Gastroesophageal sphincter (tissue), 4 donors: ENCODE data around the gene HVCN1. TPM values are rescaled to one million over a fixed set of nuclear protein-coding genes. Genes with fewer than 3 reads are reported as not detected.
A peak's percentile ranks its signal among the peaks of the same experiment; 100 is the strongest.

ENCODE experiments used
- ATAC-seq: fragments of 150-250 bp; one replicate; pipeline ENCODE4 v1.9.1; 2016; ENCODE audit warnings: mild to moderate bottlenecking, moderate library complexity
- H3K27ac ChIP-seq, 4 donors: fragments of 200-600 bp; sonication (generic) in 3 of 4; 1 replicate in 3 of 4; 2 replicates in 1 of 4; pipeline ENCODE4 v1.5.1; 2016 to 2019
- H3K27me3 ChIP-seq: fragments of 200-600 bp; sonication (generic); one replicate; pipeline ENCODE4 v1.5.1; 2019
- H3K36me3 ChIP-seq, 2 donors: fragments of 200-600 bp; sonication (generic); one replicate each; pipeline ENCODE4 v1.5.1; 2019; ENCODE audit warnings: control low read depth in 1 of 2
- H3K4me1 ChIP-seq, 3 donors: fragments of 200-600 bp; sonication (generic); 1 replicate in 2 of 3; 2 replicates in 1 of 3; pipeline ENCODE4 v1.5.1; 2016 to 2019; ENCODE audit warnings: control low read depth in 2 of 3
- H3K4me3 ChIP-seq, 2 donors: fragments of 200-600 bp; sonication (generic); one replicate each; pipeline ENCODE4 v1.5.1; 2019; ENCODE audit warnings: mild to moderate bottlenecking in 1 of 2, moderate library complexity in 1 of 2
- H3K9me3 ChIP-seq, 3 donors: fragments of 200-600 bp; sonication (generic); one replicate each; pipeline ENCODE4 v1.5.1; 2017 to 2019; ENCODE audit warnings: control low read depth in 2 of 3
- EP300 ChIP-seq: sonication (generic); formaldehyde crosslinking; IDR thresholded peaks from one replicate; pipeline ENCODE4 v1.6.1; 2017; ENCODE audit warnings: antibody characterized with exemption, mild to moderate bottlenecking
- POLR2A ChIP-seq, 2 donors: fragments of 450-650 bp; IDR thresholded peaks; one replicate each; pipeline ENCODE4 v1.6.1; 2017; ENCODE audit warnings: antibody characterized with exemption in 2 of 2, mild to moderate bottlenecking in 2 of 2, moderate library complexity in 1 of 2
- POLR2AphosphoS5 ChIP-seq: sonication (generic); formaldehyde crosslinking; IDR thresholded peaks from one replicate; pipeline ENCODE4 v1.6.1; 2017; ENCODE audit warnings: antibody characterized with exemption
- WGBS, 2 donors: methylation state at CpG; one replicate each; pipeline ENCODE4 v1.1.5; 2018; ENCODE audit warnings: low coverage in 1 of 2; 5-methylcytosine and 5-hydroxymethylcytosine counted together
- total RNA-seq, 4 donors: library from RNA; depleted of rRNA; stranded (reverse); fragments of >200 nt; gene quantifications; one replicate each; pipeline ENCODE4 v1.1.0, GENCODE V29; 2016
- TF ChIP-seq, protein P1 (sequence below), 4 experiments: fragments of 200-600 bp in 2 of 4; fragments of 450-650 bp in 2 of 4; sonication (generic) in 1 of 4; IDR thresholded peaks; one replicate each; pipeline ENCODE4 v1.5.1; 2017 to 2019; ENCODE audit warnings: antibody characterized with exemption in 4 of 4, mild to moderate bottlenecking in 2 of 4, moderate library complexity in 2 of 4

The HVCN1 gene
- total RNA-seq, 4 donors from 2014 or later = 1.4 to 12.0 (median 8.1) TPM

DNA sequence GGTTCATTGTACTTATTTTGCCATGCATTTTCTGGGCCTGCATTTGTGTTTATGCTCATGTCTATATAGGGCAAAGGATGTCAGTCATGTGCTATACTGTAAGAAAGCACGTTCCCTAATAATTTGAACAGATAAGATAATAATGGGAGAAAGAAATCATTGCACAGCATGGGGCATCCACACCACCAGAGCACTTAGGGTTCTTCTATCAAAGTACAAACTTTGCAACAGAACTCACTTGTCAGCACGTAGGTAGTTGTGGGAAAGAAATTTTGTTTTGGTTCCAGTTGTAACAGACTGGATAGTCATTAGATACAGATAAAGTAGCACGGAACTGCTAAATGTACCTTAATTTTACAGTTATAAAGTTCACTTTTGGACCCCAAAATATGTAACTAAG is 43.7 kb upstream of the HVCN1 start:
- H3K27ac ChIP-seq = peak overlapping the region in 2 of 4 donors; percentile 5 to 11
- H3K36me3 ChIP-seq = peaks cover 3 to 51% of the 10 kb centered on the region in 2 donors
- WGBS, 2 donors = 25 to 38% methylated on average over 3 of the region's 3 CpGs

DNA sequence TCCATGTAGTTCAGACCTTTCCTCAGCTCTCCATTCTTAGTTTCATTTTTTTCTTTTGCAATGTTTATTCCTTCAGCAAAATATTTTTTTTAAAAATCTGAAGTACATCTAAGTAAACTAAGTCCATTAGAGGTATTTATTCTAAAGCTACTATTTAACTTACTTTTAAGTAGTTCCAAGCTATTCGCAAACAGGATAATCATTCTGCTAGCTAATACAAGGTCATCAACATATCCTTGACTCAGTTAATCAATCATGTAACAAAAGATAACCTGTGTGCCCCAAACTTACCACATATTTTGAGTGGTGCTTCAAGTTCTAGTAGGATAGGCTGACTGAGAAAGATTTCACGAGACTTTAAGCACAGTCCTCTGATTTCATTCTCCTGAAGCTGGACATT is 42.6 kb upstream of the HVCN1 start:
- Histone ChIP-seq H3K9me3 (no peaks in the 10 kb centered on the region), H3K4me1 (peaks cover 12 to 62% (median 13%) of the 10 kb centered on the region in 3 donors), H3K27me3 (no peaks in the 10 kb centered on the region), H3K27ac (peak overlapping the region in 1 of 4 donors; percentile 5), H3K4me3 (no peak overlapping the region), H3K36me3 (peaks cover 3 to 60% of the 10 kb centered on the region in 2 donors)
- WGBS, 2 donors = 62 to 75% methylated on average over 2 of the region's 2 CpGs
- TF ChIP-seq POLR2A (IDR thresholded peaks at IDR 0.05) (no peak), POLR2AphosphoS5 (no peak), EP300 (no peak)
- TF ChIP-seq, protein P1, sequence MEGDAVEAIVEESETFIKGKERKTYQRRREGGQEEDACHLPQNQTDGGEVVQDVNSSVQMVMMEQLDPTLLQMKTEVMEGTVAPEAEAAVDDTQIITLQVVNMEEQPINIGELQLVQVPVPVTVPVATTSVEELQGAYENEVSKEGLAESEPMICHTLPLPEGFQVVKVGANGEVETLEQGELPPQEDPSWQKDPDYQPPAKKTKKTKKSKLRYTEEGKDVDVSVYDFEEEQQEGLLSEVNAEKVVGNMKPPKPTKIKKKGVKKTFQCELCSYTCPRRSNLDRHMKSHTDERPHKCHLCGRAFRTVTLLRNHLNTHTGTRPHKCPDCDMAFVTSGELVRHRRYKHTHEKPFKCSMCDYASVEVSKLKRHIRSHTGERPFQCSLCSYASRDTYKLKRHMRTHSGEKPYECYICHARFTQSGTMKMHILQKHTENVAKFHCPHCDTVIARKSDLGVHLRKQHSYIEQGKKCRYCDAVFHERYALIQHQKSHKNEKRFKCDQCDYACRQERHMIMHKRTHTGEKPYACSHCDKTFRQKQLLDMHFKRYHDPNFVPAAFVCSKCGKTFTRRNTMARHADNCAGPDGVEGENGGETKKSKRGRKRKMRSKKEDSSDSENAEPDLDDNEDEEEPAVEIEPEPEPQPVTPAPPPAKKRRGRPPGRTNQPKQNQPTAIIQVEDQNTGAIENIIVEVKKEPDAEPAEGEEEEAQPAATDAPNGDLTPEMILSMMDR (IDR thresholded peaks at IDR 0.05) = no peak
- ATAC-seq = no peak

More for the DNA sequence above, 43.7 kb upstream of the HVCN1 start:
- H3K9me3 ChIP-seq = no peaks in the 10 kb centered on the region
- no peak for ATAC-seq
- H3K27me3 ChIP-seq = no peaks in the 10 kb centered on the region
- no peak overlapping the region for H3K4me3 ChIP-seq
- H3K4me1 ChIP-seq = peaks cover 12 to 68% (median 13%) of the 10 kb centered on the region in 3 donors
- TF ChIP-seq EP300 = no peak
- TF ChIP-seq, protein P1 (IDR thresholded peaks at IDR 0.05) = no peak
- TF ChIP-seq POLR2A (IDR thresholded peaks at IDR 0.05) = no peak
- no peak for TF ChIP-seq POLR2AphosphoS5

DNA sequence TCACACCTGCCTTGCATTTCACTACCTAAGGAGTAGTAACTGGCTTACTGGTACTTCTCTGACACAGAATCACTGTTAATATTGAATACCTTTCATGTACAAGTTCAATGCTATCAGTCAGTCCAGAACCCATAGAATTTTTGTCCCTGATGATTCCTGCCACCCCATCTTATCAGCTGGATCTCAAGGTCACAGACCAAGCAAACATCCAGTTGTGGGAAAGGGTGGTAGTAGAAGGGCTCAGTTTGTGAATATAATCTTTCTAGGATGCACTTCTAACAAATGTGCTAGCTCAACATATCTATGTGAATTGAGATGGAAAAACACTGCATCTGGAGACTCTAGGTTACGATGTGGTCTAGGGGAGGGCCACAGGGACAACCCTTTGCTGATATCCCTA is 39.7 kb upstream of the HVCN1 start:
- TF ChIP-seq, protein P1 (IDR thresholded peaks at IDR 0.05) = no peak
- TF ChIP-seq POLR2A (IDR thresholded peaks at IDR 0.05) = no peak
- no peak for TF ChIP-seq POLR2AphosphoS5
- no peak for TF ChIP-seq EP300
- Histone ChIP-seq H3K4me1 (peaks cover 7 to 34% (median 11%) of the 10 kb centered on the region in 3 donors), H3K36me3 (peaks cover 3 to 76% of the 10 kb centered on the region in 2 donors), H3K4me3 (no peak overlapping the region), H3K27me3 (no peaks in the 10 kb centered on the region), H3K27ac (no peak overlapping the region), H3K9me3 (no peaks in the 10 kb centered on the region)
- ATAC-seq = no peak
- WGBS, 2 donors = 100% methylated on average over 1 of the region's 1 CpG

DNA sequence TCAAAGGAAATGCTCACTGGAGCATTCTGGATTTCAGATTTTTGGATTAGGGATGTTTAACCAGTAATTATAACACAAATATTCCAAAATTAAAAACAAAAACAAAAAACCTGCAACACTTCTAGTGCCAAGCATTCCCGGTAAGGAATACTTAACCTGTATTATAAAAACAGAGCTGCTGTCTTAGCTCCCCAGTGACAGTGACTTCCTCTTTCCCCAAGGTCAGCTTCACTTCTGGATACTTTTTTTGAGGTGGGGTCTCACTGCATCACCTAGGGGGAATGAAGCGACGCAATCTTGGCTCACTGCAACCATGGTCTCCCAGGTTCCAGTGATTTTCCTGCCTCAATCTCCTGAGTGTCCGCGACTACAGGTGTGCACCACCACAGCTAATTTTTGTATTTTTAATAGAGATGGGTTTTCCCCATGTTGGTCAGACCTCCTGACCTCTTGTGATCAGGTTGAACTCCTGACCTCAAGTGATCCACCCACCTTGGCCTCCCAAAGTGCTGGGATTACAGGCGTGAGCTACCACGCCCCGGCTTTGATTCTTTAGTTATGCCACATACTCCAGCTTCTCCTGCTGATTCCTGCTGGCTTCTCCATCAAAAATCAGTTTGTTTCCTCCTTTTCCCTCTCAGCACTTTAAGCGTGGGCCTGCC is 37.9 kb upstream of the HVCN1 start:
- 85 to 86% methylated on average over 7 to 9 of the region's 9 CpGs for WGBS, 2 donors
- peaks cover 0 to 18% (median 0%) of the 10 kb centered on the region in 3 donors for H3K4me1 ChIP-seq
- H3K36me3 ChIP-seq = peaks cover 6 to 94% of the 10 kb centered on the region in 2 donors
- TF ChIP-seq POLR2A (IDR thresholded peaks at IDR 0.05) (no peak), POLR2AphosphoS5 (no peak), EP300 (no peak)
- TF ChIP-seq, protein P1 (IDR thresholded peaks at IDR 0.05) = no peak
- no peaks in the 10 kb centered on the region for H3K9me3 ChIP-seq
- H3K27me3 ChIP-seq = no peaks in the 10 kb centered on the region
- no peak overlapping the region for H3K27ac ChIP-seq
- no peak for ATAC-seq
- H3K4me3 ChIP-seq = no peak overlapping the region

DNA sequence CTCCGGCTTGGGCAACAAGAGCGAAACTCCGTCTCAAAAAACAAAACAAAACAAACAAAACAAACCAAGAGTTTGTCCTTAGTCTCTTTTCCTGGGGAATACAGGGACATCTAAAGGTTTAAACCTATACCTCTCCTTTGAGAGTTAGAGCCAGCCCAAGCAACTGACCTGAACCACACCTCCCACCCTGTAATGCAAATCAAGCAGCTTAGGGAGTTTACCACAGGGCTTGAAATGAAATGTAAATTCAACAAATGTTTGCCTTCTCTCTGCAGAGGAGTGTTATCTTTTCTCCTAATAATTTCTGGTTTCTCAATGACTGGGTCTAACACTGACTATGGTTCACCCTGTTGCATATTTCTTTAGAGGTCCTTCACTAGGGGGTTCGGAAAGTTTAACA is 37.1 kb upstream of the HVCN1 start:
- no peak overlapping the region for H3K27ac ChIP-seq
- H3K4me1 ChIP-seq = peaks cover 0 to 16% (median 0%) of the 10 kb centered on the region in 3 donors
- WGBS, 2 donors = 96% methylated on average over 4 of the region's 4 CpGs; no CpG with 5 or more reads in 1 of the 2 donors
- TF ChIP-seq POLR2AphosphoS5 = no peak
- no peak for TF ChIP-seq POLR2A (IDR thresholded peaks at IDR 0.05)
- TF ChIP-seq, protein P1 (IDR thresholded peaks at IDR 0.05) = no peak
- no peak for TF ChIP-seq EP300
- no peaks in the 10 kb centered on the region for H3K27me3 ChIP-seq
- ATAC-seq = no peak
- H3K9me3 ChIP-seq = no peaks in the 10 kb centered on the region
- H3K36me3 ChIP-seq = peaks cover 6 to 95% of the 10 kb centered on the region in 2 donors
- H3K4me3 ChIP-seq = no peak overlapping the region
